ENCODE results near the gene C1RL. TPM values are rescaled to one million over a fixed set of nuclear protein-coding genes. Genes with fewer than 3 reads are reported as not detected.

The C1RL gene
- total RNA-seq, 1 experiment from 2014 or later, result 72.9 TPM

DNA sequence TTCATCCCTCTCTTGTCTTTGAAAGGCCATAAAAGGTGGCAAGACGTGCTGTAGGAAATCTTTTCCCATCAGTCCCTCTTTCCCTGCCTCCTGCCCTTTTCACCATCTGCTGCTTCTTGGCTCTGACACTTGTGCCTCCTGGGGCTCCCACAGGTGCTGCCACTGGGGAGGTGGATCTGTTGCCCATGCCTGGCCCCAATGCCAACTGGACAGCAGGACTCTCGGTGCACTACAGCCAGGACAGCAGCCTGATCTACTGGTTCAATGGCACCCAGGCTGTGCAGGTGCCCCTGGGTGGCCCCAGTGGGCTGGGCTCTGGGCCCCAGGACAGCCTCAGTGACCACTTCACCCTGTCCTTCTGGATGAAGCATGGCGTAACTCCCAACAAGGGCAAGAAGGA lies 27.7 kb upstream of the C1RL start:
- no peak overlapping the region for H3K27ac ChIP-seq
- intact Hi-C loops (cut with micrococcal nuclease; ENCODE audit: unreplicated experiment), result no loop called here
- peaks cover 5% of the 10 kb centered on the region; the same call in 1 of the 2 replicates for H3K79me2 ChIP-seq (ENCODE audit: low read depth)
- no peaks in the 10 kb centered on the region for H4K20me1 ChIP-seq (ENCODE audit: insufficient read depth)
- ChIA-PET CTCF (no interaction called here), POLR2A (ENCODE audit: unreplicated experiment) (no interaction called here)
- H3K4me2 ChIP-seq, result no peak overlapping the region
- peaks cover 2% of the 10 kb centered on the region for H3K4me1 ChIP-seq (replicated peaks; ENCODE audit: insufficient read depth)
- no peak overlapping the region for H2AFZ ChIP-seq
- no peaks in the 10 kb centered on the region for H3F3A ChIP-seq (ENCODE audit: insufficient read depth, low read depth)
- no TSS peak for BruUV-seq (replicated peaks)
- H3K27me3 ChIP-seq (ENCODE audit: insufficient read depth, low read depth), result no peaks in the 10 kb centered on the region
- TF ChIP-seq, protein P1, sequence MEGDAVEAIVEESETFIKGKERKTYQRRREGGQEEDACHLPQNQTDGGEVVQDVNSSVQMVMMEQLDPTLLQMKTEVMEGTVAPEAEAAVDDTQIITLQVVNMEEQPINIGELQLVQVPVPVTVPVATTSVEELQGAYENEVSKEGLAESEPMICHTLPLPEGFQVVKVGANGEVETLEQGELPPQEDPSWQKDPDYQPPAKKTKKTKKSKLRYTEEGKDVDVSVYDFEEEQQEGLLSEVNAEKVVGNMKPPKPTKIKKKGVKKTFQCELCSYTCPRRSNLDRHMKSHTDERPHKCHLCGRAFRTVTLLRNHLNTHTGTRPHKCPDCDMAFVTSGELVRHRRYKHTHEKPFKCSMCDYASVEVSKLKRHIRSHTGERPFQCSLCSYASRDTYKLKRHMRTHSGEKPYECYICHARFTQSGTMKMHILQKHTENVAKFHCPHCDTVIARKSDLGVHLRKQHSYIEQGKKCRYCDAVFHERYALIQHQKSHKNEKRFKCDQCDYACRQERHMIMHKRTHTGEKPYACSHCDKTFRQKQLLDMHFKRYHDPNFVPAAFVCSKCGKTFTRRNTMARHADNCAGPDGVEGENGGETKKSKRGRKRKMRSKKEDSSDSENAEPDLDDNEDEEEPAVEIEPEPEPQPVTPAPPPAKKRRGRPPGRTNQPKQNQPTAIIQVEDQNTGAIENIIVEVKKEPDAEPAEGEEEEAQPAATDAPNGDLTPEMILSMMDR (conservative IDR thresholded peaks at IDR 0.05), result no peak
- no peak for TF ChIP-seq EZH2 (IDR thresholded peaks at IDR 0.05; ENCODE audit: low read depth)
- no peak for DNase-seq
- H3K36me3 ChIP-seq (ENCODE audit: low read depth), result peaks cover 17% of the 10 kb centered on the region
- no peaks in the 10 kb centered on the region for H3K9me2 ChIP-seq (ENCODE audit: insufficient read depth)
- no peak overlapping the region for H3K4me3 ChIP-seq
- no peaks in the 10 kb centered on the region for H3K9me3 ChIP-seq (ENCODE audit: insufficient read depth, low read depth)

DNA sequence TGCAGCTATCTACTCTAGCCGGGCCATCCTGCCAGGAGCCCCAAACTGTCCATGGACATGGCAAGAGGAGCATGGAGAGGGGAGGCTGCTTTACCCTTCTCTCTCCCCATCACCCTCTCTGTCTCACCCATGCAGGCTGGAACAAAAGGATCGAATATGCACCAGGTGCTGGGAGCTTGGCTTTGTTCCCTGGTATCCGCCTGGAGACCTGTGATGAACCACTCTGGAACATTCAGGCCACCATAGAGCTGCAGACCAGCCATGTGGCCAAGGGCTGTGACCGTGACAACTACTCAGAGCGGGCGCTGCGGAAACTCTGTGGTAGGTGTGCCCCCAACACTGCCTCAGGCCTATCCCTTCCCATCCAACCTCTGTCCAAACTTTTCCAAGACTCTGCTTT lies 27.1 kb upstream of the C1RL start:
- H3K27me3 ChIP-seq (ENCODE audit: insufficient read depth, low read depth), result no peaks in the 10 kb centered on the region
- no peak for TF ChIP-seq EZH2 (IDR thresholded peaks at IDR 0.05; ENCODE audit: low read depth)
- TF ChIP-seq, protein P1 (conservative IDR thresholded peaks at IDR 0.05), result no peak
- intact Hi-C loops (cut with micrococcal nuclease; ENCODE audit: unreplicated experiment), result no loop called here
- no peaks in the 10 kb centered on the region for H3K9me2 ChIP-seq (ENCODE audit: insufficient read depth)
- H4K20me1 ChIP-seq (ENCODE audit: insufficient read depth), result no peaks in the 10 kb centered on the region
- peaks cover 8% of the 10 kb centered on the region for H3K4me1 ChIP-seq (replicated peaks; ENCODE audit: insufficient read depth)
- H3K27ac ChIP-seq, result no peak overlapping the region
- POLR2A ChIA-PET (ENCODE audit: unreplicated experiment), result interaction anchor here (0.6 to 0.7 kb wide), 2 partner anchors 10 to 490 kb away, joined by 4 read pairs; no protein-coding TSS in a partner anchor
- DNase-seq, result no peak
- no peaks in the 10 kb centered on the region for H3K9me3 ChIP-seq (ENCODE audit: insufficient read depth, low read depth)
- BruUV-seq (replicated peaks), result no TSS peak
- H3K79me2 ChIP-seq (ENCODE audit: low read depth), result peaks cover 5% of the 10 kb centered on the region; the same call in 1 of the 2 replicates
- H3F3A ChIP-seq (ENCODE audit: insufficient read depth, low read depth), result no peaks in the 10 kb centered on the region
- peaks cover 17% of the 10 kb centered on the region for H3K36me3 ChIP-seq (ENCODE audit: low read depth)
- CTCF ChIA-PET, result no interaction called here
- H2AFZ ChIP-seq, result no peak overlapping the region
- no peak overlapping the region for H3K4me2 ChIP-seq
- H3K4me3 ChIP-seq, result no peak overlapping the region

DNA sequence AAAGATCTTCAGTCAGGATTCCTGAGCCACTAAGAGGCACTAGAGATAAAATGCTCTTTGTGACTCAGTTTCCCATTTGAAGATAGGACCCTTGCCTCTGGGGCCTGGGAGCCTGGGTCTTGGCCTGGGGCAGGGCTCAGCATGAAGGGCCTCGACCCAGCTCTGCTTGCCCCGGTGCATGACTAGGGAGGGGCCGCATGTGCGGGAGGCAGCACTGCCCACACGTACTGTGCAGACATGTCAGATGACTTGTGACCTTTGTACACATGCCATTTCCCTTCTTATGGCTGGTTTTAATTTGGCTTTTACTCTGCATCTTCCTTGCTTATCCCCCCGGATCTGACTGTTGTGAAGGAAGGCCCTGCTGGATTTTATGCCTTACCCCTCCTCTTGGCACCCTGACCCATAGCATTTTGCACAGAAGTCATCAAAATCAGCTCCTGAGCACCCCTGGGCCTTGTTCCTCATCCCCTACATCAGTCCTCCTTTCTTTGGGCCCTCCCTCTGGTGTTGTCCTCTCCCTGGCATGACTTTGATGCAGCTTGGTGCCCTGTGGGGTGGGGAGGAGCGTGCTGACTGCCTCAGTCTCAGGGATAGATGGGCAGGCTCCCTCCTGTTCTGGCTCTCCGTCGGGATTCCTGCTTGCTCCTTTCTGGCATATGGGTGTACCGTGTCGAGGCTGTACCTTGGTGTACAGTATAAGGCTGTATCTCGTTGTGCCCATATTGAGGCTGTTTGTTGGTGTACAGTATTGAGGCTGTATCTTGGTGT lies 25.6 kb upstream of the C1RL start:
- Histone ChIP-seq H3K9me2 (ENCODE audit: insufficient read depth) (no peaks in the 10 kb centered on the region), H3K4me1 (replicated peaks; ENCODE audit: insufficient read depth) (peaks cover 12% of the 10 kb centered on the region), H3F3A (ENCODE audit: insufficient read depth, low read depth) (peaks cover 6% of the 10 kb centered on the region; the same call in 1 of the 2 replicates), H3K4me2 (no peak overlapping the region), H2AFZ (no peak overlapping the region), H3K27me3 (ENCODE audit: insufficient read depth, low read depth) (no peaks in the 10 kb centered on the region), H3K4me3 (no peak overlapping the region), H3K36me3 (ENCODE audit: low read depth) (peaks cover 17% of the 10 kb centered on the region), H3K27ac (no peak overlapping the region), H3K9me3 (ENCODE audit: insufficient read depth, low read depth) (no peaks in the 10 kb centered on the region), H4K20me1 (ENCODE audit: insufficient read depth) (no peaks in the 10 kb centered on the region), H3K79me2 (ENCODE audit: low read depth) (peaks cover 5% of the 10 kb centered on the region; the same call in 1 of the 2 replicates)
- intact Hi-C loops (cut with micrococcal nuclease; ENCODE audit: unreplicated experiment), result no loop called here
- POLR2A ChIA-PET (ENCODE audit: unreplicated experiment), result no interaction called here
- CTCF ChIA-PET, result interaction anchor here (0.8 kb wide), 1 partner anchor 584 kb away, joined by 3 read pairs; no protein-coding TSS in a partner anchor
- BruUV-seq (replicated peaks), result no TSS peak
- no peak for TF ChIP-seq EZH2 (IDR thresholded peaks at IDR 0.05; ENCODE audit: low read depth)
- TF ChIP-seq, protein P1 (conservative IDR thresholded peaks at IDR 0.05), result no peak
- DNase-seq, result no peak

Data from PC-9 (cell line).